K562 (cell line): ENCODE results near the gene NUBP2. TPM values are rescaled to one million over a fixed set of nuclear protein-coding genes. Genes with fewer than 3 reads are reported as not detected.

Experiments used
- ARNT ChIP-seq, 2 experiments: fragments of 450-650 bp; IDR thresholded peaks; 2 replicates each; pipeline ENCODE4 v1.6.1; 2016; ENCODE audit warnings: mild to moderate bottlenecking in 1 of 2
- ASH1L ChIP-seq: fragments of 450-650 bp; IDR thresholded peaks from 2 replicates; pipeline ENCODE4 v1.6.1; 2018; ENCODE audit warnings: borderline replicate concordance, mild to moderate bottlenecking, low read depth; ENCODE audit not compliant: partially characterized antibody
- CBX1 ChIP-seq: sonication (generic); IDR thresholded peaks from 2 replicates; pipeline ENCODE4 v1.6.1; 2016; ENCODE audit warnings: antibody characterized with exemption, low read depth, mild to moderate bottlenecking
- FOXA1 ChIP-seq: fragments of 450-650 bp; IDR thresholded peaks from 2 replicates; pipeline ENCODE4 v1.6.1; 2016; ENCODE audit warnings: mild to moderate bottlenecking, borderline replicate concordance
- FOXA3 ChIP-seq, 2 experiments: fragments of 450-650 bp in 1 of 2; sonication (generic) in 1 of 2; formaldehyde crosslinking; IDR thresholded peaks in 1 of 2; conservative IDR thresholded peaks in 1 of 2; 2 replicates each; pipeline versions ENCODE4 v1.4.0 to v1.8.0; 2020 to 2022; ENCODE audit warnings: mild to moderate bottlenecking in 2 of 2, missing genetic modification reagents in 1 of 2
- FOXJ2 ChIP-seq: fragments of 200-800 bp; sonication (Bioruptor generic); IDR thresholded peaks from 2 replicates; pipeline ENCODE4 v1.6.1; 2016; ENCODE audit warnings: missing genetic modification characterization, missing compliant biosample characterization
- GABPA ChIP-seq: fragments of 200-800 bp; sonication (Bioruptor generic); conservative IDR thresholded peaks from 2 replicates; pipeline ENCODE4 v1.6.1; 2016; ENCODE audit warnings: low read depth, missing genetic modification characterization, missing compliant biosample characterization
- ILK ChIP-seq: fragments of 450-650 bp; IDR thresholded peaks from 2 replicates; pipeline ENCODE4 v1.6.1; 2016; ENCODE audit warnings: missing genetic modification characterization, low read depth, mild to moderate bottlenecking, missing compliant biosample characterization, moderate library complexity, borderline replicate concordance
- JUN ChIP-seq, 2 experiments: sonication (generic) in 1 of 2; formaldehyde crosslinking in 1 of 2; IDR thresholded peaks; 2 replicates each; pipeline versions ENCODE4 v1.6.1 to v1.8.0; 2012 to 2022; ENCODE audit warnings: borderline replicate concordance in 2 of 2, mild to moderate bottlenecking in 2 of 2, improper control_type of control experiment in 1 of 2, low read depth in 1 of 2, low read length in 1 of 2, missing genetic modification reagents in 1 of 2
- MCM7 ChIP-seq, 2 experiments: fragments of 450-650 bp; IDR thresholded peaks; 2 replicates each; pipeline ENCODE4 v1.6.1; 2016 to 2018
- NR3C1 ChIP-seq: sonication (generic); formaldehyde crosslinking; IDR thresholded peaks from 2 replicates; pipeline ENCODE4 v1.8.1; 2022; ENCODE audit warnings: missing genetic modification reagents
- PCBP1 ChIP-seq: fragments of 200-400 bp; formaldehyde crosslinking; IDR thresholded peaks from 2 replicates; pipeline ENCODE4 v1.6.1; 2018; ENCODE audit warnings: mild to moderate bottlenecking, low read depth, low read length; ENCODE audit not compliant: poor library complexity, severe bottlenecking
- RFX7 ChIP-seq: fragments of 250-450 bp; sonication (Bioruptor Pico); IDR thresholded peaks from 2 replicates; pipeline ENCODE4 v1.5.1; 2021; ENCODE audit warnings: mild to moderate bottlenecking
- STAG1 ChIP-seq: sonication (generic); formaldehyde crosslinking; IDR thresholded peaks from 2 replicates; pipeline ENCODE4 v1.5.0; 2020; ENCODE audit warnings: missing genetic modification reagents, borderline replicate concordance
- TAL1 ChIP-seq: fragments of 450-650 bp; IDR thresholded peaks from 2 replicates; pipeline ENCODE4 v1.6.1; 2016; ENCODE audit warnings: mild to moderate bottlenecking
- XRCC4 ChIP-seq: IDR thresholded peaks from one replicate; pipeline ENCODE4 v1.6.1; 2011; ENCODE audit not compliant: insufficient read depth, insufficient read length; ENCODE audit errors: extremely low read depth
- ZC3H8 ChIP-seq: fragments of 450-650 bp; IDR thresholded peaks from 2 replicates; pipeline ENCODE4 v1.6.1; 2017
- ZNF224 ChIP-seq: sonication (generic); formaldehyde crosslinking; IDR thresholded peaks from 2 replicates; pipeline ENCODE4 v1.8.0; 2022; ENCODE audit warnings: mild to moderate bottlenecking, missing genetic modification reagents
- ZNF41 ChIP-seq: fragments of 250-450 bp; sonication (Bioruptor Pico); conservative IDR thresholded peaks from 2 replicates; pipeline ENCODE4 v1.4.0; 2020; ENCODE audit warnings: mild to moderate bottlenecking
- polyA plus RNA-seq, 8 experiments: library from polyadenylated mRNA; depleted of rRNA in 4 of 8; stranded (reverse) in 5 of 8; unstranded in 3 of 8; fragments of >200 nt; fragmentation: Nextera tagmentation in 2 of 8; fragmentation: Illumina TruSeq in 1 of 8; extraction: Ambion mirVana in 2 of 8; extraction: Trizol in 1 of 8; gene quantifications; 2 replicates each; pipeline versions ENCODE4 v1.2.1 to v1.2.3, GENCODE V29; 2011 to 2014; ENCODE audit warnings: inconsistent platforms in 1 of 8, missing spikeins in 1 of 8
- total RNA-seq, 7 experiments: library from RNA; depleted of rRNA in 6 of 7; stranded (reverse); fragments of >200 nt in 6 of 7; fragmentation: Illumina TruSeq in 2 of 7; extraction: Trizol in 2 of 7; gene quantifications; 2 replicates each; pipeline versions ENCODE4 v1.2.1 to v1.2.3, GENCODE V29; 2011 to 2021; ENCODE audit warnings: low replicate concordance in 1 of 7
- TF ChIP-seq, protein P1 (sequence below): fragments of 250-450 bp; sonication (Bioruptor Pico); IDR thresholded peaks from 2 replicates; pipeline ENCODE4 v1.5.0; 2022; ENCODE audit warnings: mild to moderate bottlenecking
- TF ChIP-seq, protein P2 (sequence below), 2 experiments: fragments of 450-650 bp in 1 of 2; IDR thresholded peaks; 2 replicates each; pipeline ENCODE4 v1.6.1; 2011 to 2017; ENCODE audit warnings: low read depth in 2 of 2, antibody characterized with exemption in 1 of 2, borderline replicate concordance in 1 of 2, low read length in 1 of 2, mild to moderate bottlenecking in 1 of 2, mixed read lengths in 1 of 2; ENCODE audit not compliant: control insufficient read depth in 1 of 2
- TF ChIP-seq, protein P3 (sequence below): fragments of 250-450 bp; sonication (Bioruptor Pico); IDR thresholded peaks from 2 replicates; pipeline ENCODE4 v1.8.0; 2022; ENCODE audit warnings: moderate library complexity, mild to moderate bottlenecking, inconsistent platforms

Gene NUBP2
- total and polyA plus RNA-seq, 9 of the 15 experiments (the other 6 are each of a cell fraction or from before 2014, with no cell fraction given): 1.8 to 115 (median 24.0) TPM

DNA sequence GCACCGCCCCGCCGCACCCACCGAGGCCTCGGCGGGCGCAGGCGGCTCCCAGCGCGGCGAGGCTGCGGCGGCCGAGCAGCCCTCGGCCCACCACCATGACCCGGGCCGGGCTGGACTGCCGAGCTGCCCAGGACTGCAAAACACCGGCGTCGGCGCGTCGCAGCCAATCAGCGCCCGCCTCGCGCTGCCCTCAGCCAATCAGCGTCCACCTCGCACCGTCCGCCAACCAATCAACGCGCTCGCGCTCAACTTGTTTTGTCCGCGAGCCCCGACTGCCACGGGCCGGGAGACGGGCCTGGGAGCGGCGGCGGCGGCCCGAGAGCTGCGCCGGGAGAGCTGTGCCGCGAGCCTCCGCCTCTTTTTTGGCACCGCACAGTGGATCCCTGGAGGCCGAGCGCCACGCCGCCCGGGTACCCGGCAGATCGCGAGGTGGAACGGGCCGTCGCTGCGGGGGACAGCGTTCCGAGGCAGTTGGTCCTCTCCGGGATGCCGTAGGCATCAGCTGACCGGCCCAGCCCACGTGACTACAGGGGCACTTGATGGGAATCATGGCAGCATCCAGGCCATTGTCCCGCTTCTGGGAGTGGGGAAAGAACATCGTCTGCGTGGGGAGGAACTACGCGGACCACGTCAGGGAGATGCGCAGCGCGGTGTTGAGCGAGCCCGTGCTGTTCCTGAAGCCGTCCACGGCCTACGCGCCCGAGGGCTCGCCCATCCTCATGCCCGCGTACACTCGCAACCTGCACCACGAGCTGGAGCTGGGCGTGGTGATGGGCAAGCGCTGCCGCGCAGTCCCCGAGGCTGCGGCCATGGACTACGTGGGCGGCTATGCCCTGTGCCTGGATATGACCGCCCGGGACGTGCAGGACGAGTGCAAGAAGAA is 44.2 kb downstream of the NUBP2 start, which contains the start of the genes FAHD1 and HAGH (continued):
- TF ChIP-seq FOXJ2 (tag) (no peak), CBX1 (peak; percentile 51; the same call in 1 of the 2 replicates), FOXA1 (no peak), MCM7 (IDR thresholded peaks at IDR 0.05) (no peak), FOXA3 (CRISPR knock-in tag; conservative IDR thresholded peaks at IDR 0.05 in 1 of 2, IDR thresholded peaks at IDR 0.05 in 1 of 2) (no peak), ZNF41 (CRISPR knock-in tag) (no peak), PCBP1 (peak; percentile 93), NR3C1 (CRISPR knock-in tag) (peak; percentile 68; the same call in 1 of the 2 replicates), RFX7 (CRISPR knock-in tag) (no peak), JUN (IDR thresholded peaks at IDR 0.05; ENCODE audit: borderline replicate concordance, low read depth, low read length) (0 out of 2 replicates have a peak, but pooled peaks have one; percentile 32), JUN (CRISPR knock-in tag; IDR thresholded peaks at IDR 0.05; ENCODE audit: borderline replicate concordance) (0 out of 2 replicates have a peak, but pooled peaks have one; percentile 83), ILK (tag) (no peak), TAL1 (no peak), ZNF224 (CRISPR knock-in tag) (0 out of 2 replicates have a peak, but pooled peaks have one; percentile 67), STAG1 (CRISPR knock-in tag) (no peak), XRCC4 (no peak), ARNT (IDR thresholded peaks at IDR 0.05) (no peak), ASH1L (peak; percentile 94), GABPA (tag) (no peak; the same call in 1 of the 2 replicates), ZC3H8 (0 out of 2 replicates have a peak, but pooled peaks have one; percentile 8)
- TF ChIP-seq, protein P1, sequence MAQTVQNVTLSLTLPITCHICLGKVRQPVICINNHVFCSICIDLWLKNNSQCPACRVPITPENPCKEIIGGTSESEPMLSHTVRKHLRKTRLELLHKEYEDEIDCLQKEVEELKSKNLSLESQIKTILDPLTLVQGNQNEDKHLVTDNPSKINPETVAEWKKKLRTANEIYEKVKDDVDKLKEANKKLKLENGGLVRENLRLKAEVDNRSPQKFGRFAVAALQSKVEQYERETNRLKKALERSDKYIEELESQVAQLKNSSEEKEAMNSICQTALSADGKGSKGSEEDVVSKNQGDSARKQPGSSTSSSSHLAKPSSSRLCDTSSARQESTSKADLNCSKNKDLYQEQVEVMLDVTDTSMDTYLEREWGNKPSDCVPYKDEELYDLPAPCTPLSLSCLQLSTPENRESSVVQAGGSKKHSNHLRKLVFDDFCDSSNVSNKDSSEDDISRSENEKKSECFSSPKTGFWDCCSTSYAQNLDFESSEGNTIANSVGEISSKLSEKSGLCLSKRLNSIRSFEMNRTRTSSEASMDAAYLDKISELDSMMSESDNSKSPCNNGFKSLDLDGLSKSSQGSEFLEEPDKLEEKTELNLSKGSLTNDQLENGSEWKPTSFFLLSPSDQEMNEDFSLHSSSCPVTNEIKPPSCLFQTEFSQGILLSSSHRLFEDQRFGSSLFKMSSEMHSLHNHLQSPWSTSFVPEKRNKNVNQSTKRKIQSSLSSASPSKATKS (CRISPR knock-in tag): no peak
- TF ChIP-seq, protein P2, sequence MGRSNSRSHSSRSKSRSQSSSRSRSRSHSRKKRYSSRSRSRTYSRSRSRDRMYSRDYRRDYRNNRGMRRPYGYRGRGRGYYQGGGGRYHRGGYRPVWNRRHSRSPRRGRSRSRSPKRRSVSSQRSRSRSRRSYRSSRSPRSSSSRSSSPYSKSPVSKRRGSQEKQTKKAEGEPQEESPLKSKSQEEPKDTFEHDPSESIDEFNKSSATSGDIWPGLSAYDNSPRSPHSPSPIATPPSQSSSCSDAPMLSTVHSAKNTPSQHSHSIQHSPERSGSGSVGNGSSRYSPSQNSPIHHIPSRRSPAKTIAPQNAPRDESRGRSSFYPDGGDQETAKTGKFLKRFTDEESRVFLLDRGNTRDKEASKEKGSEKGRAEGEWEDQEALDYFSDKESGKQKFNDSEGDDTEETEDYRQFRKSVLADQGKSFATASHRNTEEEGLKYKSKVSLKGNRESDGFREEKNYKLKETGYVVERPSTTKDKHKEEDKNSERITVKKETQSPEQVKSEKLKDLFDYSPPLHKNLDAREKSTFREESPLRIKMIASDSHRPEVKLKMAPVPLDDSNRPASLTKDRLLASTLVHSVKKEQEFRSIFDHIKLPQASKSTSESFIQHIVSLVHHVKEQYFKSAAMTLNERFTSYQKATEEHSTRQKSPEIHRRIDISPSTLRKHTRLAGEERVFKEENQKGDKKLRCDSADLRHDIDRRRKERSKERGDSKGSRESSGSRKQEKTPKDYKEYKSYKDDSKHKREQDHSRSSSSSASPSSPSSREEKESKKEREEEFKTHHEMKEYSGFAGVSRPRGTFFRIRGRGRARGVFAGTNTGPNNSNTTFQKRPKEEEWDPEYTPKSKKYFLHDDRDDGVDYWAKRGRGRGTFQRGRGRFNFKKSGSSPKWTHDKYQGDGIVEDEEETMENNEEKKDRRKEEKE (IDR thresholded peaks at IDR 0.05; ENCODE audit: borderline replicate concordance in 1 of 2, control insufficient read depth in 1 of 2, low read depth in 2 of 2, low read length in 1 of 2): no peak
- TF ChIP-seq, protein P3, sequence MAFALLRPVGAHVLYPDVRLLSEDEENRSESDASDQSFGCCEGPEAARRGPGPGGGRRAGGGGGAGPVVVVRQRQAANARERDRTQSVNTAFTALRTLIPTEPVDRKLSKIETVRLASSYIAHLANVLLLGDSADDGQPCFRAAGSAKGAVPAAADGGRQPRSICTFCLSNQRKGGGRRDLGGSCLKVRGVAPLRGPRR: no peak
